Retinal pigment epithelial cell (primary cell): ENCODE measurements around the gene TTC23L.

Experiments
- DNase-seq: peaks from one replicate; pipeline ENCODE4 v3.0.0-alpha.2; 2010; ENCODE audit warnings: low read depth
- H3K4me3 ChIP-seq: 2 replicates; pipeline ENCODE4 v1.5.1; 2011; ENCODE audit warnings: mild to moderate bottlenecking, low read length, control low read depth, moderate library complexity
- CTCF ChIP-seq: conservative IDR thresholded peaks from 2 replicates; pipeline ENCODE4 v1.5.1; 2011; ENCODE audit warnings: low read depth, low read length, control low read depth, inconsistent platforms

TTC23L gene

GRCh38 chr5:34857894-34858293 lies 18.9 kb downstream of the TTC23L start:
- H3K4me3 ChIP-seq: no peak overlapping the region
- no peak for TF ChIP-seq CTCF
- no peak for DNase-seq

- no peak overlapping the region for H3K4me3 ChIP-seq
- no peak for TF ChIP-seq CTCF
- DNase-seq: no peak
These were observed 19.8 kb downstream of the TTC23L start for GRCh38 chr5:34858790-34859189.

- no peak for DNase-seq
- H3K4me3 ChIP-seq: no peak overlapping the region
- no peak for TF ChIP-seq CTCF
These were observed 20.3 kb downstream of the TTC23L start for GRCh38 chr5:34859253-34859652.

- no peak for DNase-seq
- no peak overlapping the region for H3K4me3 ChIP-seq
- TF ChIP-seq CTCF: no peak
These were observed 25.0 kb downstream of the TTC23L start for GRCh38 chr5:34863946-34864345.

GRCh38 chr5:34865091-34865490 lies 26.1 kb downstream of the TTC23L start:
- H3K4me3 ChIP-seq: no peak overlapping the region
- no peak for TF ChIP-seq CTCF
- DNase-seq: no peak

- no peak for DNase-seq
- H3K4me3 ChIP-seq: no peak overlapping the region
- TF ChIP-seq CTCF: no peak
These were observed 28.1 kb downstream of the TTC23L start for GRCh38 chr5:34866989-34867471.

GRCh38 chr5:34867660-34868059 lies 28.7 kb downstream of the TTC23L start:
- TF ChIP-seq CTCF: no peak
- H3K4me3 ChIP-seq: no peak overlapping the region
- no peak for DNase-seq
